HEK293 (cell line): ENCODE data around the gene ERF.
A peak's percentile ranks its signal among the peaks of the same experiment; 100 is the strongest.

Experiments
- HOXD13 ChIP-seq: sonication (generic); formaldehyde crosslinking; IDR thresholded peaks from 2 replicates; pipeline ENCODE4 v1.8.0; 2022; ENCODE audit warnings: missing genetic modification reagents, borderline replicate concordance
- KLF16 ChIP-seq: fragments of 450-650 bp; formaldehyde crosslinking; IDR thresholded peaks from 2 replicates; pipeline ENCODE4 v1.5.1; 2017; ENCODE audit warnings: missing biosample characterization, missing genetic modification characterization
- KLF9 ChIP-seq: fragments of 450-650 bp; formaldehyde crosslinking; IDR thresholded peaks from 2 replicates; pipeline ENCODE4 v1.5.1; 2016; ENCODE audit warnings: missing biosample characterization, missing genetic modification characterization, low read depth
- PATZ1 ChIP-seq: fragments of 450-650 bp; formaldehyde crosslinking; IDR thresholded peaks from 2 replicates; pipeline ENCODE4 v1.5.1; 2016; ENCODE audit warnings: missing biosample characterization, missing genetic modification characterization
- PRDM1 ChIP-seq: fragments of 450-650 bp; formaldehyde crosslinking; IDR thresholded peaks from 2 replicates; pipeline ENCODE4; 2016; ENCODE audit warnings: missing biosample characterization, missing genetic modification characterization
- PRDM2 ChIP-seq: fragments of 450-650 bp; formaldehyde crosslinking; IDR thresholded peaks from 2 replicates; pipeline ENCODE4 v1.5.1; 2016; ENCODE audit warnings: missing biosample characterization, missing genetic modification characterization, borderline replicate concordance
- ZBTB20 ChIP-seq: fragments of 450-650 bp; formaldehyde crosslinking; IDR thresholded peaks from 2 replicates; pipeline ENCODE4 v1.5.1; 2016; ENCODE audit warnings: missing biosample characterization, missing genetic modification characterization
- ZBTB21 ChIP-seq: fragments of 450-650 bp; formaldehyde crosslinking; IDR thresholded peaks from 2 replicates; pipeline ENCODE4 v1.5.1; 2017; ENCODE audit warnings: missing biosample characterization, missing genetic modification characterization
- ZBTB7A ChIP-seq: fragments of 450-650 bp; formaldehyde crosslinking; IDR thresholded peaks from 2 replicates; pipeline ENCODE4 v1.5.1; 2016; ENCODE audit warnings: low read depth, missing biosample characterization, missing genetic modification characterization
- ZFHX2 ChIP-seq: fragments of 450-650 bp; formaldehyde crosslinking; conservative IDR thresholded peaks from 2 replicates; pipeline ENCODE4 v1.5.1; 2016; ENCODE audit warnings: missing biosample characterization, missing genetic modification characterization
- ZFP69B ChIP-seq: fragments of 450-650 bp; formaldehyde crosslinking; IDR thresholded peaks from 2 replicates; pipeline ENCODE4 v1.5.1; 2016; ENCODE audit warnings: missing biosample characterization, missing genetic modification characterization
- ZNF132 ChIP-seq: fragments of 450-650 bp; formaldehyde crosslinking; IDR thresholded peaks from 2 replicates; pipeline ENCODE4 v1.5.1; 2017; ENCODE audit warnings: missing biosample characterization, missing genetic modification characterization, borderline replicate concordance
- ZNF146 ChIP-seq: fragments of 450-650 bp; formaldehyde crosslinking; IDR thresholded peaks from 2 replicates; pipeline ENCODE4 v1.5.1; 2016; ENCODE audit warnings: missing biosample characterization, missing genetic modification characterization
- ZNF214 ChIP-seq: fragments of 450-650 bp; formaldehyde crosslinking; IDR thresholded peaks from 2 replicates; pipeline ENCODE4 v1.5.1; 2017; ENCODE audit warnings: missing biosample characterization, mild to moderate bottlenecking, missing genetic modification characterization, borderline replicate concordance
- ZNF239 ChIP-seq: fragments of 450-650 bp; formaldehyde crosslinking; IDR thresholded peaks from 2 replicates; pipeline ENCODE4 v1.5.1; 2016; ENCODE audit warnings: missing biosample characterization, missing genetic modification characterization
- ZNF26 ChIP-seq: fragments of 450-650 bp; formaldehyde crosslinking; IDR thresholded peaks from 2 replicates; pipeline ENCODE4 v1.5.1; 2016; ENCODE audit warnings: missing biosample characterization, missing genetic modification characterization
- ZNF311 ChIP-seq: fragments of 450-650 bp; formaldehyde crosslinking; IDR thresholded peaks from 2 replicates; pipeline ENCODE4 v1.5.1; 2017; ENCODE audit warnings: missing biosample characterization, missing genetic modification characterization, borderline replicate concordance
- ZNF335 ChIP-seq: fragments of 450-650 bp; formaldehyde crosslinking; conservative IDR thresholded peaks from 2 replicates; pipeline ENCODE4 v1.5.1; 2016; ENCODE audit warnings: missing biosample characterization, missing genetic modification characterization
- ZNF398 ChIP-seq: fragments of 450-650 bp; formaldehyde crosslinking; IDR thresholded peaks from 2 replicates; pipeline ENCODE4 v1.5.1; 2017; ENCODE audit warnings: missing biosample characterization, missing genetic modification characterization
- ZNF404 ChIP-seq: fragments of 450-650 bp; formaldehyde crosslinking; IDR thresholded peaks from 2 replicates; pipeline ENCODE4 v1.5.1; 2017; ENCODE audit warnings: missing biosample characterization, missing genetic modification characterization
- ZNF548 ChIP-seq: fragments of 450-650 bp; formaldehyde crosslinking; IDR thresholded peaks from 2 replicates; pipeline ENCODE4 v1.5.1; 2016; ENCODE audit warnings: missing biosample characterization, missing genetic modification characterization
- ZNF639 ChIP-seq: fragments of 450-650 bp; formaldehyde crosslinking; IDR thresholded peaks from 2 replicates; pipeline ENCODE4 v1.5.1; 2016; ENCODE audit warnings: missing biosample characterization, missing genetic modification characterization
- ZNF785 ChIP-seq: fragments of 450-650 bp; formaldehyde crosslinking; IDR thresholded peaks from 2 replicates; pipeline ENCODE4 v1.5.1; 2016; ENCODE audit warnings: missing biosample characterization, missing genetic modification characterization

ERF gene

GRCh38 chr19:42269478-42270345 lies 14.8 kb upstream of the ERF start (continued):
- TF ChIP-seq ZNF639: 0 out of 2 replicates have a peak, but pooled peaks have one; percentile 27
- peak; percentile 77 for TF ChIP-seq ZFHX2 (tag by site-specific recombination)
- peak; percentile 23; the same call in 1 of the 2 replicates for TF ChIP-seq ZBTB21 (tag by site-specific recombination)
- TF ChIP-seq ZNF214 (tag by site-specific recombination): no peak
- peak; percentile 61 for TF ChIP-seq ZNF335 (tag by site-specific recombination)
- peak; percentile 88 for TF ChIP-seq PATZ1 (tag by site-specific recombination)
- TF ChIP-seq ZNF311 (tag by site-specific recombination): 0 out of 2 replicates have a peak, but pooled peaks have one; percentile 22
- 0 out of 2 replicates have a peak, but pooled peaks have one; percentile 41 for TF ChIP-seq ZBTB20 (tag by site-specific recombination)
- no peak for TF ChIP-seq ZNF132
- TF ChIP-seq ZNF404 (tag by site-specific recombination): no peak
- no peak for TF ChIP-seq PRDM2
- TF ChIP-seq KLF16: no peak
- TF ChIP-seq ZNF398 (tag by site-specific recombination): peak; percentile 96
- TF ChIP-seq ZNF548 (tag by site-specific recombination): no peak
- TF ChIP-seq HOXD13 (CRISPR knock-in tag): no peak
- no peak for TF ChIP-seq ZNF26 (tag by site-specific recombination)
- TF ChIP-seq ZNF239 (tag by site-specific recombination): 0 out of 2 replicates have a peak, but pooled peaks have one; percentile 39
- TF ChIP-seq ZBTB7A (tag by site-specific recombination): peak; percentile 67; the same call in 1 of the 2 replicates
- peak; percentile 67; the same call in 1 of the 2 replicates for TF ChIP-seq ZNF785 (tag by site-specific recombination)
- peak; percentile 42; the same call in 1 of the 2 replicates for TF ChIP-seq KLF9 (tag by site-specific recombination)
- TF ChIP-seq ZFP69B (tag by site-specific recombination): 0 out of 2 replicates have a peak, but pooled peaks have one; percentile 35
- TF ChIP-seq ZNF146 (tag by site-specific recombination): 0 out of 2 replicates have a peak, but pooled peaks have one; percentile 7
- peak; percentile 91 for TF ChIP-seq PRDM1 (tag by site-specific recombination)
